ENCODE measurements around the gene IFT57.

Gene IFT57

DNA sequence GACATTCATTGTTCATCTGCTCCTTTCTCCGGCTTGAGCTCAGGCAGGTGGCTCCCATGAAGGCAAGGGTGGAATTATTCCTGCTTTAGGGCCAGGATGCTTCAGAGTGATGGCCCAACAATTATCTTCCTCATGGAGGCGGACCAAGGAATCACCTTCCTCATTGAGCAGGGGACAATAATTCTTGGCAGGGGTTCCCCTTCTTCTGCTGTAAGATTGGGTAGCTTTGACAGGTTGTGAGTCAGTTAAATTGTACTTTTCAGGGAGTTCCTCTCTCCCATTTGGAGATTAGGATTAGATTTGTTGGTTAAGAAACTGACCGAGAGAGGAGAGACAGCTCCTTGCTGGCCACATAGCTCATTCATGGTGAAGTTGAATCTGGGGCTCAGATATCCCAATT, 99.9 kb downstream of the IFT57 start:
- TF ChIP-seq CTCF (IDR thresholded peaks at IDR 0.05; ENCODE audit: extremely low read depth, missing control alignments), result no peak
- DNase-seq (ENCODE audit: low spot score), result no peak

- DNase-seq (ENCODE audit: low spot score), result no peak
- no peak for TF ChIP-seq CTCF (IDR thresholded peaks at IDR 0.05; ENCODE audit: extremely low read depth, missing control alignments)
These were observed 102.7 kb downstream of the IFT57 start for GRCh38 chr3:108119398-108120104.

GRCh38 chr3:108118038-108118768, 104.0 kb downstream of the IFT57 start:
- no peak for TF ChIP-seq CTCF (IDR thresholded peaks at IDR 0.05; ENCODE audit: extremely low read depth, missing control alignments)
- DNase-seq (ENCODE audit: low spot score), result no peak

GRCh38 chr3:108117241-108117775, 104.9 kb downstream of the IFT57 start:
- no peak for DNase-seq (ENCODE audit: low spot score)
- no peak for TF ChIP-seq CTCF (IDR thresholded peaks at IDR 0.05; ENCODE audit: extremely low read depth, missing control alignments)

- no peak for TF ChIP-seq CTCF (IDR thresholded peaks at IDR 0.05; ENCODE audit: extremely low read depth, missing control alignments)
These were observed 107.7 kb downstream of the IFT57 start for GRCh38 chr3:108114423-108115065.

DNA sequence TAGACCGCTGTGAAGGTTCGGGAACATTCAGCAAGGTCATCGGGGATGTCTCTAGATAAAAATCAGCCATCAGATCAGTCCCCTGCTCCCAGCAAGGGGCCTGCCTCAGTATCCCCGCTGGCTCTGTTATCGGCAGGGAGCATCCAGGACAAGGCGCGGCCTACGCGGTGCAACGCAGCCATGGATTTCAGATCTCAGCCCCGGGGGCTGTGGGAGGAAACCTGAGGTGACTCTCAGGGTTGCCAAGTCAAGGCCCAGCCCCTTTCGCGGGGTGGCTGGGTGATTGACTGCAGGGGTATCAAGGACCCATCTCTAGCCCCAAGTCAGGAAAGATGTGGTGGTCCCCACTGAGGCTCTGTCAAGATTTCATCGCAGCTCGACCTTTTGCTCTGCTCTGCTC, 108.2 kb downstream of the IFT57 start:
- DNase-seq (ENCODE audit: low spot score), result no peak
- no peak for TF ChIP-seq CTCF (IDR thresholded peaks at IDR 0.05; ENCODE audit: extremely low read depth, missing control alignments)

More at GRCh38 chr3:108114423-108115065, 107.7 kb downstream of the IFT57 start:
- no peak for DNase-seq (ENCODE audit: low spot score)

- TF ChIP-seq CTCF (IDR thresholded peaks at IDR 0.05; ENCODE audit: extremely low read depth, missing control alignments), result no peak
- no peak for DNase-seq (ENCODE audit: low spot score)
These were observed 111.3 kb downstream of the IFT57 start for GRCh38 chr3:108110934-108111333.
